ENCODE data around the gene ZNF816.
A peak's percentile ranks its signal among the peaks of the same experiment; 100 is the strongest.
"Not testable (repeated sequence)": the region's sequence is repeated elsewhere in the genome, so short reads cannot be mapped to it uniquely, and the experiment has no call there.

The ZNF816 gene

GRCh38 chr19:52942386-52943133 is 20.1 kb downstream of the ZNF816 start:
- DNase-seq (ENCODE audit: extremely low read depth, insufficient read length), result peak; percentile 92
- TF ChIP-seq, protein P1, sequence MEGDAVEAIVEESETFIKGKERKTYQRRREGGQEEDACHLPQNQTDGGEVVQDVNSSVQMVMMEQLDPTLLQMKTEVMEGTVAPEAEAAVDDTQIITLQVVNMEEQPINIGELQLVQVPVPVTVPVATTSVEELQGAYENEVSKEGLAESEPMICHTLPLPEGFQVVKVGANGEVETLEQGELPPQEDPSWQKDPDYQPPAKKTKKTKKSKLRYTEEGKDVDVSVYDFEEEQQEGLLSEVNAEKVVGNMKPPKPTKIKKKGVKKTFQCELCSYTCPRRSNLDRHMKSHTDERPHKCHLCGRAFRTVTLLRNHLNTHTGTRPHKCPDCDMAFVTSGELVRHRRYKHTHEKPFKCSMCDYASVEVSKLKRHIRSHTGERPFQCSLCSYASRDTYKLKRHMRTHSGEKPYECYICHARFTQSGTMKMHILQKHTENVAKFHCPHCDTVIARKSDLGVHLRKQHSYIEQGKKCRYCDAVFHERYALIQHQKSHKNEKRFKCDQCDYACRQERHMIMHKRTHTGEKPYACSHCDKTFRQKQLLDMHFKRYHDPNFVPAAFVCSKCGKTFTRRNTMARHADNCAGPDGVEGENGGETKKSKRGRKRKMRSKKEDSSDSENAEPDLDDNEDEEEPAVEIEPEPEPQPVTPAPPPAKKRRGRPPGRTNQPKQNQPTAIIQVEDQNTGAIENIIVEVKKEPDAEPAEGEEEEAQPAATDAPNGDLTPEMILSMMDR (IDR thresholded peaks at IDR 0.05; ENCODE audit: insufficient read depth, low read length, poor library complexity, severe bottlenecking), result no peak
- H3K4me3 ChIP-seq (replicated peaks; ENCODE audit: low read depth, low read length), result peak overlapping the region; percentile 91
- no peaks in the 10 kb centered on the region for H3K27me3 ChIP-seq (replicated peaks; ENCODE audit: control insufficient read depth, insufficient read depth, low read length)
- H3K36me3 ChIP-seq (ENCODE audit: control insufficient read depth, insufficient read depth, low read length), result no peaks in the 10 kb centered on the region

DNA sequence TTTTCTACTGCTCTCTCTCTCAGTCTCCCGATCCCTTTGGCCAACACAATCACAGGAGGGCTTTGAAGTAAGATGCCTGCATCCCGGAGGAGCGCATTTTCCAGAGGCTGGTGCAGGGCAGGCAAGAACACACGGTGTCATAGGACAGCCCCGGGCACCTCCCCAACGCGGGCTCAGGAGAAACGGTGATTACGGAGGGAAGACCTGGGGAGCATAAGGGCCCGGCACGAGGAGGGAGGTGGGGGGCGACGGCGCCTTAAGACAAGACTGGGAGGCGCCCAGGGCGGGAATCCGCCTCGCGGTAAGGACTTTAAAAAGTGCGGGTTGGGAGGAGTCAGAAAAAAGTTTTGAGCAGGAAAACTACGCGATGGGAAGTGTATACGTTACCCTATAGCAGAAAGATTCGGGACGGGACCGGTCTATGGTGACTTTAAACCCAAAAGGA is 20.7 kb downstream of the ZNF816 start:
- TF ChIP-seq, protein P1 (IDR thresholded peaks at IDR 0.05; ENCODE audit: insufficient read depth, low read length, poor library complexity, severe bottlenecking), result no peak
- Histone ChIP-seq H3K36me3 (ENCODE audit: control insufficient read depth, insufficient read depth, low read length) (peaks cover 5% of the 10 kb centered on the region), H3K4me3 (replicated peaks; ENCODE audit: low read depth, low read length) (peak overlapping the region; percentile 91), H3K27me3 (replicated peaks; ENCODE audit: control insufficient read depth, insufficient read depth, low read length) (no peaks in the 10 kb centered on the region)
- DNase-seq (ENCODE audit: extremely low read depth, insufficient read length), result no peak

GRCh38 chr19:52941523-52941922 is 21.2 kb downstream of the ZNF816 start:
- not testable (repeated sequence) for DNase-seq (ENCODE audit: extremely low read depth, insufficient read length); H3K36me3 ChIP-seq (ENCODE audit: control insufficient read depth, insufficient read depth, low read length); H3K27me3 ChIP-seq (replicated peaks; ENCODE audit: control insufficient read depth, insufficient read depth, low read length)
- H3K4me3 ChIP-seq (replicated peaks; ENCODE audit: low read depth, low read length), result peak overlapping the region; percentile 91

- H3K27me3 ChIP-seq (replicated peaks; ENCODE audit: control insufficient read depth, insufficient read depth, low read length); H3K36me3 ChIP-seq (ENCODE audit: control insufficient read depth, insufficient read depth, low read length); DNase-seq (ENCODE audit: extremely low read depth, insufficient read length); H3K4me3 ChIP-seq (replicated peaks; ENCODE audit: low read depth, low read length): not testable (repeated sequence)
Measured at GRCh38 chr19:52940905-52941304, 21.8 kb downstream of the ZNF816 start.

DNA sequence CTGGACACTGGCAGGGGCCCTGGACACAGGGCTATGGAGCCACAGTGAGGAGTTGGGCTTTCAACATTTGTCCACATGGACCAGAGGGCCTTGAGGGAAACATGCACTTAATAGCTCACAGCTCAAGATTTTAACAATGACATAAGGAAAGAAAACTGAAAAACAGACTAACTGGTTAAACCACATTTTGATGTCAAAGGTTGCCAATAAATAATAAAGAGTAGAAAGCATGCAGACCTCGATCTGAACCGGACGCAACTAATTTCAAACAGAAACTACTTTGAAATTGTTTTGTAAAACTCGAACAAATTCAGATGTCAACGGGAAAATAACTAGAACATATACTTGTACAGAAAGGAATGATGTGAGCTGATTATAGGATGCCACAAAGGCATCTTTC is 23.9 kb downstream of the ZNF816 start:
- TF ChIP-seq, protein P1 (IDR thresholded peaks at IDR 0.05; ENCODE audit: insufficient read depth, low read length, poor library complexity, severe bottlenecking), result no peak
- no peak for DNase-seq (ENCODE audit: extremely low read depth, insufficient read length)
- Histone ChIP-seq H3K36me3 (ENCODE audit: control insufficient read depth, insufficient read depth, low read length) (peaks cover 5% of the 10 kb centered on the region), H3K4me3 (replicated peaks; ENCODE audit: low read depth, low read length) (no peak overlapping the region), H3K27me3 (replicated peaks; ENCODE audit: control insufficient read depth, insufficient read depth, low read length) (no peaks in the 10 kb centered on the region)

GRCh38 chr19:52936954-52937325 is 25.7 kb downstream of the ZNF816 start:
- DNase-seq (ENCODE audit: extremely low read depth, insufficient read length), result no peak
- no peaks in the 10 kb centered on the region for H3K27me3 ChIP-seq (replicated peaks; ENCODE audit: control insufficient read depth, insufficient read depth, low read length)
- H3K36me3 ChIP-seq (ENCODE audit: control insufficient read depth, insufficient read depth, low read length), result peaks cover 5% of the 10 kb centered on the region
- TF ChIP-seq, protein P1 (IDR thresholded peaks at IDR 0.05; ENCODE audit: insufficient read depth, low read length, poor library complexity, severe bottlenecking), result no peak
- no peak overlapping the region for H3K4me3 ChIP-seq (replicated peaks; ENCODE audit: low read depth, low read length)
